Measurements from ENCODE around the gene TBX6.

The TBX6 gene

GRCh38 chr16:30096862-30097563 is 5.3 kb upstream of the TBX6 start:
- H3K4me3 ChIP-seq (ENCODE audit: low read length): peak overlapping the region; percentile 56; the same call in 1 of the 2 replicates
- DNase-seq (ENCODE audit: low read depth): no peak
- TF ChIP-seq CTCF (conservative IDR thresholded peaks at IDR 0.05; ENCODE audit: low read length): no peak

GRCh38 chr16:30096105-30096861 is 4.6 kb upstream of the TBX6 start, which contains the start of gene YPEL3:
TSS of gene YPEL3 (minus strand) at chr16:30096213. CDS start at chr16:30095482, 731 bp downstream.
- DNase-seq (ENCODE audit: low read depth): peak; percentile 89
- no peak for TF ChIP-seq CTCF (conservative IDR thresholded peaks at IDR 0.05; ENCODE audit: low read length)
- H3K4me3 ChIP-seq (ENCODE audit: low read length): peak within 1 kb of the TSS; percentile 95

GRCh38 chr16:30095166-30096078 is 3.7 kb upstream of the TBX6 start:
- no peak for DNase-seq (ENCODE audit: low read depth)
- H3K4me3 ChIP-seq (ENCODE audit: low read length): peak overlapping the region; percentile 95
- TF ChIP-seq CTCF (conservative IDR thresholded peaks at IDR 0.05; ENCODE audit: low read length): no peak

GRCh38 chr16:30094541-30095165 is 2.9 kb upstream of the TBX6 start:
- H3K4me3 ChIP-seq (ENCODE audit: low read length): peak overlapping the region; percentile 95
- no peak for TF ChIP-seq CTCF (conservative IDR thresholded peaks at IDR 0.05; ENCODE audit: low read length)
- no peak for DNase-seq (ENCODE audit: low read depth)

GRCh38 chr16:30092373-30093010 is 768 bp upstream of the TBX6 start:
- peak; percentile 42 for DNase-seq (ENCODE audit: low read depth)
- TF ChIP-seq CTCF (conservative IDR thresholded peaks at IDR 0.05; ENCODE audit: low read length): peak; percentile 54

More at GRCh38 chr16:30092373-30093010, 768 bp upstream of the TBX6 start:
- peak overlapping the region; percentile 41 for H3K4me3 ChIP-seq (ENCODE audit: low read length)

All from AG10803 (cell line).